ENCODE measurements around the gene SOX12.

- TF ChIP-seq CTCF (IDR thresholded peaks at IDR 0.05) (peak; percentile 90 to 97 (median 93)), POLR2A (IDR thresholded peaks at IDR 0.05) (no peak)
These were observed 29.1 kb downstream of the SOX12 start for GRCh38 chr20:354298-354977.

Data from uterus (tissue), 2 donors.